Upper lobe of left lung (tissue), 6 donors: ENCODE measurements around the gene FAM200C. TPM values are rescaled to one million over a fixed set of nuclear protein-coding genes. Genes with fewer than 3 reads are reported as not detected.

Experiments used
- ATAC-seq, 2 donors: fragments of 200-7000 bp; cut with Tn5 transposase; one replicate each; pipeline ENCODE4 v1.9.1; 2022; ENCODE audit warnings: mild to moderate bottlenecking in 2 of 2, moderate library complexity in 2 of 2; ENCODE audit not compliant: low FRiP score in 2 of 2
- DNase-seq, 2 donors: peaks; one replicate each; pipeline ENCODE4 v3.0.0-alpha.2; 2019 to 2020
- H3K27ac ChIP-seq, 4 donors: fragments of 200-600 bp; sonication (generic); one replicate each; pipeline ENCODE4 v1.5.1; 2016 to 2019
- H3K27me3 ChIP-seq, 4 donors: fragments of 200-600 bp; sonication (generic); one replicate each; pipeline ENCODE4 v1.5.1; 2017 to 2019
- H3K36me3 ChIP-seq, 4 donors: fragments of 200-600 bp; sonication (generic); one replicate each; pipeline ENCODE4 v1.5.1; 2016 to 2019
- H3K4me1 ChIP-seq, 4 donors: fragments of 200-600 bp; sonication (generic); one replicate each; pipeline ENCODE4 v1.5.1; 2018 to 2019
- H3K4me3 ChIP-seq, 4 donors: fragments of 200-600 bp; sonication (generic); one replicate each; pipeline ENCODE4 v1.5.1; 2017 to 2019; ENCODE audit warnings: mild to moderate bottlenecking in 2 of 4, moderate library complexity in 1 of 4
- H3K9me3 ChIP-seq, 4 donors: fragments of 200-600 bp; sonication (generic); one replicate each; pipeline ENCODE4 v1.5.1; 2018 to 2019
- EP300 ChIP-seq, 4 donors: sonication (generic); formaldehyde crosslinking; IDR thresholded peaks; one replicate each; pipeline ENCODE4 v1.5.1; 2017; ENCODE audit warnings: antibody characterized with exemption in 4 of 4, control low read depth in 2 of 4
- POLR2A ChIP-seq, 4 donors: fragments of 450-650 bp; IDR thresholded peaks; one replicate each; pipeline ENCODE4 v1.5.1; 2016 to 2017; ENCODE audit warnings: antibody characterized with exemption in 4 of 4, mild to moderate bottlenecking in 2 of 4
- POLR2AphosphoS5 ChIP-seq, 2 donors: sonication (generic); formaldehyde crosslinking; IDR thresholded peaks; one replicate each; pipeline ENCODE4 v1.5.1; 2017; ENCODE audit warnings: antibody characterized with exemption in 2 of 2
- WGBS, 2 donors: methylation state at CpG; one replicate each; pipeline ENCODE4 v1.1.5; 2017 to 2018; 5-methylcytosine and 5-hydroxymethylcytosine counted together
- total RNA-seq, 6 donors: library from RNA; depleted of rRNA in 4 of 6; stranded (reverse); fragments of >200 nt in 4 of 6; gene quantifications; one replicate each; pipeline versions ENCODE4 v1.1.0 to v1.2.1, GENCODE V29; 2016 to 2021
- TF ChIP-seq, protein P1 (sequence below), 6 experiments: fragments of 450-650 bp in 4 of 6; fragments of 200-600 bp in 2 of 6; sonication (generic) in 2 of 6; IDR thresholded peaks; one replicate each; pipeline ENCODE4 v1.5.1; 2016 to 2019; ENCODE audit warnings: antibody characterized with exemption in 6 of 6
- donor health status: DM: no; HTN: no; CAD: no; lungs with moderate emphysema.
- donor health status: DM: no; HTN: yes; CAD: no; lungs with severe emphysema.

Gene FAM200C
- total RNA-seq, 6 donors from 2014 or later, result 0.76 to 4.2 (median 3.2) TPM

DNA sequence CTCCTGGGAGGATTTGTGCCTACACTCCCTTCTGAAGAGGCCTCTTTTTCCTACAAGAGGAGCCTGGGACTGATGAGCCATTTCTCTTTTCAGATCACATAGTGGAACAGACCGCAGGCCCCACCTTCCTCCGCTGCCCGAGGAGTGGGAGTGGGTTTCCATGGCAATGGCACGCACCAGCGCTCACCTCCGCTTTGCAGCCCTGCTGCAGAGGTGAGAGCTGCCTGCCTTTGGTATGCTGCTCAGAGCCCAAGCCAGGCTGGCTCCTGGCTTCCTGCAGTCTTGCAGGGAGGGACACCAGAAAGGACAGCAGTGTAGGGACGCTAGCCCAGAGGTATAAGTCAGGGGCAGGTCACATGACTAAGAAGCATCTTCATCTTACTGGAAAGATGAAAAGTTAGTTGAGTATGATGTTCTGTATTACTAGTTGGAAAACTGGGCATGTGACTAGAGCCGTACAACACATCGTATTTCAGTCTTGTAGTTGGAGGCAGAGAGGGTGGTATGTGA is 34.2 kb upstream of the FAM200C start:
- Histone ChIP-seq H3K4me3 (no peak overlapping the region), H3K27ac (no peak overlapping the region), H3K4me1 (peaks cover 7 to 8% (median 7%) of the 10 kb centered on the region in 4 donors), H3K27me3 (no peaks in the 10 kb centered on the region), H3K9me3 (no peaks in the 10 kb centered on the region), H3K36me3 (no peaks in the 10 kb centered on the region)
- peak in 1 of 2 donors; percentile 44 for DNase-seq
- TF ChIP-seq POLR2AphosphoS5 (IDR thresholded peaks at IDR 0.05) (no peak), POLR2A (IDR thresholded peaks at IDR 0.05) (no peak), EP300 (IDR thresholded peaks at IDR 0.05) (no peak)
- TF ChIP-seq, protein P1, sequence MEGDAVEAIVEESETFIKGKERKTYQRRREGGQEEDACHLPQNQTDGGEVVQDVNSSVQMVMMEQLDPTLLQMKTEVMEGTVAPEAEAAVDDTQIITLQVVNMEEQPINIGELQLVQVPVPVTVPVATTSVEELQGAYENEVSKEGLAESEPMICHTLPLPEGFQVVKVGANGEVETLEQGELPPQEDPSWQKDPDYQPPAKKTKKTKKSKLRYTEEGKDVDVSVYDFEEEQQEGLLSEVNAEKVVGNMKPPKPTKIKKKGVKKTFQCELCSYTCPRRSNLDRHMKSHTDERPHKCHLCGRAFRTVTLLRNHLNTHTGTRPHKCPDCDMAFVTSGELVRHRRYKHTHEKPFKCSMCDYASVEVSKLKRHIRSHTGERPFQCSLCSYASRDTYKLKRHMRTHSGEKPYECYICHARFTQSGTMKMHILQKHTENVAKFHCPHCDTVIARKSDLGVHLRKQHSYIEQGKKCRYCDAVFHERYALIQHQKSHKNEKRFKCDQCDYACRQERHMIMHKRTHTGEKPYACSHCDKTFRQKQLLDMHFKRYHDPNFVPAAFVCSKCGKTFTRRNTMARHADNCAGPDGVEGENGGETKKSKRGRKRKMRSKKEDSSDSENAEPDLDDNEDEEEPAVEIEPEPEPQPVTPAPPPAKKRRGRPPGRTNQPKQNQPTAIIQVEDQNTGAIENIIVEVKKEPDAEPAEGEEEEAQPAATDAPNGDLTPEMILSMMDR (IDR thresholded peaks at IDR 0.05), result no peak
- peak in 1 of 2 donors; percentile 11 for ATAC-seq
- 68 to 79% methylated on average over 8 to 9 of the region's 9 CpGs for WGBS, 2 donors

DNA sequence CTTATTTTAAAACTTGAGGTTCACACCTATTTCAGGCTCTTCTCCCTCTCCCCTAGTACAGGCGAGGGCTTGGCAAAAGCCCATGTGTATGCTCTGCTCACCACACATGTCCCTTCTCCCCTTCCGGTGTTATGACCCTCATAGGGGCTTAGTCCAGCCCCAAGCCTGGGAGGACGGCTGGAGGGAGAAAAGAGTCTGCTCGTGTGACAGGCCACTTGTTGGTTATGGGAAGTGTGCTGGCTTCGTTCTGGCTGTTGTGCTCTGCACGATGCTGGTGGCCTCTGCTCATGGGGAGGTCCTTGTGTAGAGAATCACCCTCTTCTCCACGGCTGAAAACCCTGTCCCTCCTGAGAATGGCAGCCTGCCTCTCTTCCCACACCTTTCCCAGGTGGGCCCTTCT is 32.9 kb upstream of the FAM200C start:
- DNase-seq, result no peak
- WGBS, 2 donors, result 89 to 93% methylated on average over 7 of the region's 7 CpGs
- H3K27me3 ChIP-seq, result no peaks in the 10 kb centered on the region
- ATAC-seq, result no peak
- no peak overlapping the region for H3K27ac ChIP-seq
- no peaks in the 10 kb centered on the region for H3K36me3 ChIP-seq
- no peak overlapping the region for H3K4me3 ChIP-seq
- no peaks in the 10 kb centered on the region for H3K4me1 ChIP-seq
- H3K9me3 ChIP-seq, result no peaks in the 10 kb centered on the region
- TF ChIP-seq POLR2A (IDR thresholded peaks at IDR 0.05) (no peak), EP300 (IDR thresholded peaks at IDR 0.05) (no peak), POLR2AphosphoS5 (IDR thresholded peaks at IDR 0.05) (no peak)
- TF ChIP-seq, protein P1 (IDR thresholded peaks at IDR 0.05), result no peak

DNA sequence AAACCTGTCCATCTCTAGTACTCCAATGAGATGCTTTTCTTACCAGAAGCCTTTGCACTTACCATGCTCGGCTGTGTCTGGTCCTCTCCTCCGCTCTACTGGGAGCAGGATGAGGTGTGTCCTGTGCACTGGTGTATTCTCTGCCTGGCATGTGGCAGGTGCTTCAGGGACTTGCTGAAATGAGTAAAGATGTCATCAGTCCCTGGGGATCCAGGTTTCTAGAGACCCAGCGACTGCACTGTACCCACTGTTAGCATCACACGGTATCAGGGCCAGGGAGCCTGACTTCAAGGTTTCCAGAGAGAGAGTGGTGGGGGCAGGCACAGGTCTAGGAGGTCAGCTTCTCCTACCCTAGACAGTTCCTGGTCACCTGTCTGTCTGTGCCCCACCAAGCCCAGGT is 32.3 kb upstream of the FAM200C start:
- H3K4me1 ChIP-seq, result peaks cover 0 to 2% (median 2%) of the 10 kb centered on the region in 4 donors
- no peaks in the 10 kb centered on the region for H3K27me3 ChIP-seq
- TF ChIP-seq POLR2AphosphoS5 (IDR thresholded peaks at IDR 0.05) (no peak), POLR2A (IDR thresholded peaks at IDR 0.05) (no peak), EP300 (IDR thresholded peaks at IDR 0.05) (no peak)
- TF ChIP-seq, protein P1 (IDR thresholded peaks at IDR 0.05), result no peak
- 100% methylated on average over 2 to 4 of the region's 4 CpGs for WGBS, 2 donors
- ATAC-seq (no peak), DNase-seq (no peak)
- no peak overlapping the region for H3K4me3 ChIP-seq
- no peaks in the 10 kb centered on the region for H3K36me3 ChIP-seq
- no peaks in the 10 kb centered on the region for H3K9me3 ChIP-seq
- H3K27ac ChIP-seq, result no peak overlapping the region

DNA sequence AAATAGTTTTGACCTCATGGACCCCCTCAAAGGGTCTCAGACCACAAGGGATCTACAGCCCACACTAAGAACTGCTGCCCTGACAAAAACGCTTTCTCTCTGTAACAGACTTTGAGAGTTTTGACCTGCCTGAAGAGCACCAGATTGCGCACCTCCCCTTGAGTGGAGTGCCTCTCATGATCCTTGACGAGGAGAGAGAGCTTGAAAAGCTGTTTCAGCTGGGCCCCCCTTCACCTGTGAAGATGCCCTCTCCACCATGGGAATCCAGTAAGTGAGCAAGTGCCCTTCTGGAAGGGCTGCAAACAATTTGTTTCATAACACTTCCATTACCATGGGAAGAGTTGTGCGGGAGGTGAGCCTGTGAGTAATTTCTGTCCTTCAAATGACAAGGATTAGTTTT is 27.8 kb upstream of the FAM200C start:
- peak; percentile 54 to 69 for ATAC-seq
- TF ChIP-seq, protein P1 (IDR thresholded peaks at IDR 0.05), result no peak
- peak; percentile 34 to 76 for TF ChIP-seq POLR2AphosphoS5 (IDR thresholded peaks at IDR 0.05)
- TF ChIP-seq POLR2A (IDR thresholded peaks at IDR 0.05), result peak in 1 of 4 donors; percentile 23
- peak in 2 of 4 donors; percentile 12 to 95 for TF ChIP-seq EP300 (IDR thresholded peaks at IDR 0.05)
- H3K4me1 ChIP-seq, result peaks cover 3 to 16% (median 5%) of the 10 kb centered on the region in 4 donors
- no peaks in the 10 kb centered on the region for H3K9me3 ChIP-seq
- DNase-seq, result peak in 1 of 2 donors; percentile 82
- no peak overlapping the region for H3K4me3 ChIP-seq
- H3K27me3 ChIP-seq, result no peaks in the 10 kb centered on the region
- H3K27ac ChIP-seq, result no peak overlapping the region
- H3K36me3 ChIP-seq, result no peaks in the 10 kb centered on the region
- 71 to 82% methylated on average over 4 of the region's 4 CpGs for WGBS, 2 donors

DNA sequence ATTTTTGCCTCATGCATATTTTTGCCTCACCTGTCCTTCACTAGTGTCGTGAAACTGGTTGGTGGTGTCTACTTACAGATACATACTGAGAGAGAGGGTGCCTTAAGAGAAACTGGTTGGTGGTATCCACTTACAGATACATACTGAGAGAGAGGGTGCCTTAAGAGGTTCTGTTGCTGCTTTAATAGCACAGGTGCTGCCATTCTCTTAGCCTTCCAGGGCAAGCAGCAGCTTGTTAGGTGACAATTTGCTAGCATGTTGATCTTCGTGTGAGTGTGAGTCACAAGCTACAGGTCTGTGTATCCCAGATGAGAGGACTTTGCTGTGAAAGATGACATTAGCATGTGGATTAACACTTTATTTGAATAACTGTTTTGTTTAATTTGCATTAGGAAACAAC is 23.2 kb upstream of the FAM200C start:
- Histone ChIP-seq H3K4me1 (peaks cover 11 to 37% (median 24%) of the 10 kb centered on the region in 4 donors), H3K9me3 (no peaks in the 10 kb centered on the region)

More for the DNA sequence above, 23.2 kb upstream of the FAM200C start:
- no peak for TF ChIP-seq EP300 (IDR thresholded peaks at IDR 0.05)
- TF ChIP-seq POLR2AphosphoS5 (IDR thresholded peaks at IDR 0.05), result no peak
- no peak for TF ChIP-seq POLR2A (IDR thresholded peaks at IDR 0.05)
- TF ChIP-seq, protein P1 (IDR thresholded peaks at IDR 0.05), result no peak
- no peak for ATAC-seq
- no peak for DNase-seq
- 51 to 67% methylated on average over 2 of the region's 2 CpGs for WGBS, 2 donors
- Histone ChIP-seq H3K36me3 (no peaks in the 10 kb centered on the region), H3K27me3 (no peaks in the 10 kb centered on the region), H3K4me3 (no peak overlapping the region), H3K27ac (no peak overlapping the region)
